Measurements from ENCODE around the gene NXPE4. TPM values are rescaled to one million over a fixed set of nuclear protein-coding genes. Genes with fewer than 3 reads are reported as not detected.
"Not testable (repeated sequence)": the region's sequence is repeated elsewhere in the genome, so short reads cannot be mapped to it uniquely, and the experiment has no call there.

The NXPE4 gene
- not detected in 2 replicates for polyA plus RNA-seq
- polyA minus RNA-seq = not detected in 2 replicates

DNA sequence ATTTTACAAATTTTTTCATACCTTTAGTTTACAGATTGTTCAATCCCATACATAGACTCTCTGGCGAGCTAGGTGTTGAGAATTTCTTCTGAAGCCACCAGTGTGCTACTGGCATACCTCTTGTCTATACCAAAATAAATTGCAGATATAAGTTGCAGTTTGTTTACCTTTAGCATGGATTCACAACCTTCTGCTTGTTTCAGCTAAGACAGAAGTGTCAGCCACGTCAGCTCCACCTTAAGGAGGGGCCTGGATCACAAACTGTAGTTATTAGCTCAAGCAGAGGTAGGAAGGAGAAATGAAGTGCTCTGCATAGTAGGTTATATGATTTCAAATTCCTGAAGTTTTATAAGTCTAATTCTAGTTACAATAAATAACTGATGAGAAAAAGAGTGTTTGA lies at the start of gene NXPE4:
Gene NXPE4, minus strand, starts transcription at position 216 of the 400 bp plus-strand sequence. CDS start 1,027 bp downstream, outside the sequence.
- no peaks in the 10 kb centered on the region for H3K36me3 ChIP-seq (ENCODE audit: insufficient read depth, low read length)

GRCh38 chr11:114639440-114639839 lies 43.9 kb upstream of the NXPE4 start:
- H2AFZ ChIP-seq (ENCODE audit: low read depth, low read length); H3K27me3 ChIP-seq (ENCODE audit: insufficient read depth, low read depth, low read length); H4K20me1 ChIP-seq (ENCODE audit: insufficient read depth); H3K36me3 ChIP-seq (ENCODE audit: insufficient read depth, low read length); H3K79me2 ChIP-seq (replicated peaks; ENCODE audit: insufficient read depth, low read length); H3K4me3 ChIP-seq (ENCODE audit: low read length); H3F3A ChIP-seq (ENCODE audit: insufficient read depth, low read length, poor library complexity, severe bottlenecking); H3K4me2 ChIP-seq (ENCODE audit: low read length); H3K9me3 ChIP-seq (ENCODE audit: low read length); H3K9ac ChIP-seq (ENCODE audit: low read length); H3K9me2 ChIP-seq (ENCODE audit: insufficient read depth, low read length); H3K27ac ChIP-seq (ENCODE audit: low read length): not testable (repeated sequence)

More for the DNA sequence above, at the start of gene NXPE4:
- Histone ChIP-seq H3K9me3 (ENCODE audit: low read length) (no peaks in the 10 kb centered on the region), H3K27ac (ENCODE audit: low read length) (no peak within 1 kb of the TSS), H4K20me1 (ENCODE audit: insufficient read depth) (no peaks in the 10 kb centered on the region), H3K27me3 (ENCODE audit: insufficient read depth, low read depth, low read length) (no peaks in the 10 kb centered on the region), H3K9ac (ENCODE audit: low read length) (no peak within 1 kb of the TSS), H3F3A (ENCODE audit: insufficient read depth, low read length, poor library complexity, severe bottlenecking) (no peaks in the 10 kb centered on the region), H3K4me3 (ENCODE audit: low read length) (no peak within 1 kb of the TSS), H2AFZ (ENCODE audit: low read depth, low read length) (no peak within 1 kb of the TSS), H3K4me2 (ENCODE audit: low read length) (no peak within 1 kb of the TSS), H3K79me2 (replicated peaks; ENCODE audit: insufficient read depth, low read length) (no peaks in the 10 kb centered on the region), H3K9me2 (ENCODE audit: insufficient read depth, low read length) (no peaks in the 10 kb centered on the region)
- TF ChIP-seq RAD21 (conservative IDR thresholded peaks at IDR 0.05) = no peak
- TF ChIP-seq MXI1 (conservative IDR thresholded peaks at IDR 0.05; ENCODE audit: poor library complexity, severe bottlenecking) = no peak
- TF ChIP-seq, protein P1, sequence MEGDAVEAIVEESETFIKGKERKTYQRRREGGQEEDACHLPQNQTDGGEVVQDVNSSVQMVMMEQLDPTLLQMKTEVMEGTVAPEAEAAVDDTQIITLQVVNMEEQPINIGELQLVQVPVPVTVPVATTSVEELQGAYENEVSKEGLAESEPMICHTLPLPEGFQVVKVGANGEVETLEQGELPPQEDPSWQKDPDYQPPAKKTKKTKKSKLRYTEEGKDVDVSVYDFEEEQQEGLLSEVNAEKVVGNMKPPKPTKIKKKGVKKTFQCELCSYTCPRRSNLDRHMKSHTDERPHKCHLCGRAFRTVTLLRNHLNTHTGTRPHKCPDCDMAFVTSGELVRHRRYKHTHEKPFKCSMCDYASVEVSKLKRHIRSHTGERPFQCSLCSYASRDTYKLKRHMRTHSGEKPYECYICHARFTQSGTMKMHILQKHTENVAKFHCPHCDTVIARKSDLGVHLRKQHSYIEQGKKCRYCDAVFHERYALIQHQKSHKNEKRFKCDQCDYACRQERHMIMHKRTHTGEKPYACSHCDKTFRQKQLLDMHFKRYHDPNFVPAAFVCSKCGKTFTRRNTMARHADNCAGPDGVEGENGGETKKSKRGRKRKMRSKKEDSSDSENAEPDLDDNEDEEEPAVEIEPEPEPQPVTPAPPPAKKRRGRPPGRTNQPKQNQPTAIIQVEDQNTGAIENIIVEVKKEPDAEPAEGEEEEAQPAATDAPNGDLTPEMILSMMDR (IDR thresholded peaks at IDR 0.05; ENCODE audit: poor library complexity, severe bottlenecking) = no peak
- TF ChIP-seq EP300 (conservative IDR thresholded peaks at IDR 0.05; ENCODE audit: poor library complexity, severe bottlenecking) = no peak
- no peak for TF ChIP-seq POLR2AphosphoS5 (IDR thresholded peaks at IDR 0.05)

- H2AFZ ChIP-seq (ENCODE audit: low read depth, low read length); H3K36me3 ChIP-seq (ENCODE audit: insufficient read depth, low read length); H3K79me2 ChIP-seq (replicated peaks; ENCODE audit: insufficient read depth, low read length); H3K27me3 ChIP-seq (ENCODE audit: insufficient read depth, low read depth, low read length); H3K4me3 ChIP-seq (ENCODE audit: low read length); H3K4me2 ChIP-seq (ENCODE audit: low read length); H3K9me3 ChIP-seq (ENCODE audit: low read length); H3K9me2 ChIP-seq (ENCODE audit: insufficient read depth, low read length); H3K9ac ChIP-seq (ENCODE audit: low read length); H3F3A ChIP-seq (ENCODE audit: insufficient read depth, low read length, poor library complexity, severe bottlenecking); H4K20me1 ChIP-seq (ENCODE audit: insufficient read depth); H3K27ac ChIP-seq (ENCODE audit: low read length): not testable (repeated sequence)
These were observed 35.9 kb upstream of the NXPE4 start for GRCh38 chr11:114631445-114631965.

DNA sequence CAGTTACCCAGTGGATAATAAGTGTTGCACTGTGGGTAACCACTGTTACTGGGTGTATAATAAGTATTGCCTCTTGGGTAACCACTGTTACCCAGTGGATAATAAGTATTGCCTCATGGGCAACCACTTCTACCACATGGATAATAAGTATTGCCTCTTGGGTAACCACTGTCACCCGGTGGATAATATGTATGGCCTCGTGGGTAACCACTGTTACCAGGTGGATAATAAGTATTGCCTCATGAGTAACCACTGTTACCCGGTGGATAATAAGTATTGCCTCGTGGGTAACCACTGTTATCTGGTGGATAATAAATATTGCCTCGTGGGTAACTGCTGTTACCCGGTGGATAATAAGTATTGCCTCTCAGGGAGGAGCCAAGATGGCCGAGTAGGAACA lies 29.7 kb upstream of the NXPE4 start:
- Histone ChIP-seq H3F3A (ENCODE audit: insufficient read depth, low read length, poor library complexity, severe bottlenecking) (no peaks in the 10 kb centered on the region), H3K36me3 (ENCODE audit: insufficient read depth, low read length) (no peaks in the 10 kb centered on the region), H3K4me3 (ENCODE audit: low read length) (no peak overlapping the region), H3K9me2 (ENCODE audit: insufficient read depth, low read length) (no peaks in the 10 kb centered on the region), H3K9ac (ENCODE audit: low read length) (no peak overlapping the region), H4K20me1 (ENCODE audit: insufficient read depth) (no peaks in the 10 kb centered on the region), H3K27me3 (ENCODE audit: insufficient read depth, low read depth, low read length) (no peaks in the 10 kb centered on the region), H3K27ac (ENCODE audit: low read length) (no peak overlapping the region), H2AFZ (ENCODE audit: low read depth, low read length) (no peak overlapping the region), H3K9me3 (ENCODE audit: low read length) (peaks cover 34% of the 10 kb centered on the region), H3K4me2 (ENCODE audit: low read length) (no peak overlapping the region), H3K79me2 (replicated peaks; ENCODE audit: insufficient read depth, low read length) (no peaks in the 10 kb centered on the region)
- TF ChIP-seq, protein P1 (IDR thresholded peaks at IDR 0.05; ENCODE audit: poor library complexity, severe bottlenecking) = no peak
- TF ChIP-seq POLR2AphosphoS5 (IDR thresholded peaks at IDR 0.05) (no peak), MXI1 (conservative IDR thresholded peaks at IDR 0.05; ENCODE audit: poor library complexity, severe bottlenecking) (no peak), RAD21 (conservative IDR thresholded peaks at IDR 0.05) (no peak), EP300 (conservative IDR thresholded peaks at IDR 0.05; ENCODE audit: poor library complexity, severe bottlenecking) (no peak), TAF1 (IDR thresholded peaks at IDR 0.05; ENCODE audit: low read depth) (no peak), EZH2 (IDR thresholded peaks at IDR 0.05; ENCODE audit: borderline replicate concordance, insufficient read depth, low read length, poor library complexity, severe bottlenecking) (no peak)
